RPMI8226 (cell line): Measurements from ENCODE around the gene CDC42EP4.

ENCODE experiments used
- DNase-seq: peaks from one replicate; pipeline ENCODE4 v3.0.0-alpha.2; 2015

Gene CDC42EP4

GRCh38 chr17:73247726-73248125 lies 64.1 kb downstream of the CDC42EP4 start:
- no peak for DNase-seq

- DNase-seq, result no peak
These were observed 71.2 kb downstream of the CDC42EP4 start for GRCh38 chr17:73240561-73240960.

- no peak for DNase-seq
These were observed 74.1 kb downstream of the CDC42EP4 start for GRCh38 chr17:73237714-73238113.

GRCh38 chr17:73234736-73235135 lies 77.1 kb downstream of the CDC42EP4 start:
- DNase-seq, result no peak
